Small intestine (tissue), 7 donors: Measurements from ENCODE around the gene IFRD1. TPM values are rescaled to one million over a fixed set of nuclear protein-coding genes. Genes with fewer than 3 reads are reported as not detected.
A peak's percentile ranks its signal among the peaks of the same experiment; 100 is the strongest.

Source experiments
- DNase-seq, 2 donors: peaks; one replicate each; pipeline versions ENCODE4 v3.0.0 to v3.0.0-alpha.2; 2013
- FAIRE-seq: peaks from 2 replicates; lab custom pipeline; 2012; peaks lifted over from hg19 to GRCh38; lab: Jason Lieb, UNC
- H3K27ac ChIP-seq, 3 donors: one replicate each; pipeline ENCODE4 v1.5.1; 2013; ENCODE audit warnings: low read length in 2 of 3, mild to moderate bottlenecking in 2 of 3, control low read depth in 1 of 3, inconsistent platforms in 1 of 3, low read depth in 1 of 3, moderate library complexity in 1 of 3
- H3K27me3 ChIP-seq, 3 donors: one replicate each; pipeline ENCODE4 v1.6.1; 2013; ENCODE audit warnings: low read length in 3 of 3, inconsistent platforms in 1 of 3; ENCODE audit not compliant: control insufficient read depth in 3 of 3, insufficient read depth in 3 of 3
- H3K36me3 ChIP-seq, 3 donors: one replicate each; pipeline ENCODE4 v1.6.1; 2013; ENCODE audit warnings: low read length in 3 of 3, inconsistent platforms in 1 of 3, low read depth in 1 of 3, mild to moderate bottlenecking in 1 of 3, moderate library complexity in 1 of 3; ENCODE audit not compliant: control insufficient read depth in 3 of 3, insufficient read depth in 2 of 3
- H3K4me1 ChIP-seq, 3 donors: one replicate each; pipeline ENCODE4 v1.6.1; 2013; ENCODE audit warnings: low read length in 2 of 3, inconsistent platforms in 1 of 3, low read depth in 1 of 3, mild to moderate bottlenecking in 1 of 3, moderate library complexity in 1 of 3; ENCODE audit not compliant: control insufficient read depth in 3 of 3, insufficient read depth in 2 of 3
- H3K4me3 ChIP-seq, 3 donors: one replicate each; pipeline ENCODE4 v1.5.1; 2013; ENCODE audit warnings: low read length in 3 of 3, control low read depth in 1 of 3, inconsistent platforms in 1 of 3, low read depth in 1 of 3, mild to moderate bottlenecking in 1 of 3, moderate library complexity in 1 of 3
- H3K9me3 ChIP-seq, 2 donors: one replicate each; pipeline ENCODE4 v1.6.1; 2013; ENCODE audit warnings: low read depth in 1 of 2, low read length in 1 of 2; ENCODE audit not compliant: control insufficient read depth in 2 of 2, insufficient read depth in 1 of 2
- WGBS, 3 donors: extraction: QIAGEN DNeasy Blood & Tissue Kit; methylation state at CpG; one replicate each; pipeline ENCODE4 v1.1.7; 2013; 5-methylcytosine and 5-hydroxymethylcytosine counted together
- polyA plus RNA-seq, 4 donors: library from polyadenylated mRNA; stranded (reverse) in 3 of 4; unstranded in 1 of 4; fragments of 200-250 nt in 3 of 4; fragments of 120-200 nt in 1 of 4; gene quantifications; one replicate each; pipeline versions ENCODE4 v1.2.1 to v1.2.3, GENCODE V29; 2013
- donor health status: healthy with polysubstance abuse.
- donor health status: control.
- donor health status: control.
- donor health status: Bipolar disorder and iron deficiency.
- donor health status: healthy.

IFRD1 gene
- polyA plus RNA-seq, 4 donors, result 41.9 to 58.4 (median 46.0) TPM

- H3K36me3 ChIP-seq, result peaks cover 5 to 17% (median 17%) of the 10 kb centered on the region in 3 donors
- no peaks in the 10 kb centered on the region for H3K27me3 ChIP-seq
- no peak overlapping the region for H3K4me3 ChIP-seq
- no peak overlapping the region for H3K27ac ChIP-seq
- H3K4me1 ChIP-seq, result no peaks in the 10 kb centered on the region
- no peak for DNase-seq
- no peak for FAIRE-seq
- no peaks in the 10 kb centered on the region for H3K9me3 ChIP-seq
- WGBS, 3 donors, result 86 to 97% (median 89%) methylated on average over 1 of the region's 1 CpG
Measured at GRCh38 chr7:112459645-112460044, 9.4 kb downstream of the IFRD1 start.

GRCh38 chr7:112462236-112462635 lies 12.0 kb downstream of the IFRD1 start:
- no peaks in the 10 kb centered on the region for H3K27me3 ChIP-seq
- no peak overlapping the region for H3K4me3 ChIP-seq
- H3K36me3 ChIP-seq, result peaks cover 5 to 21% (median 21%) of the 10 kb centered on the region in 3 donors
- peak; percentile 86 to 90 for DNase-seq
- H3K9me3 ChIP-seq, result no peaks in the 10 kb centered on the region
- no peaks in the 10 kb centered on the region for H3K4me1 ChIP-seq
- no peak for FAIRE-seq
- no peak overlapping the region for H3K27ac ChIP-seq

- H3K4me3 ChIP-seq, result no peak overlapping the region
- FAIRE-seq, result no peak
- H3K4me1 ChIP-seq, result no peaks in the 10 kb centered on the region
- no peak for DNase-seq
- H3K9me3 ChIP-seq, result no peaks in the 10 kb centered on the region
- WGBS, 3 donors, result 72 to 97% (median 91%) methylated on average over 4 of the region's 4 CpGs
- H3K27ac ChIP-seq, result no peak overlapping the region
- no peaks in the 10 kb centered on the region for H3K27me3 ChIP-seq
- H3K36me3 ChIP-seq, result peaks cover 11 to 28% (median 16%) of the 10 kb centered on the region in 3 donors
Measured at GRCh38 chr7:112467867-112468266, 17.6 kb downstream of the IFRD1 start.

GRCh38 chr7:112470194-112470593 lies 19.9 kb downstream of the IFRD1 start:
- H3K4me1 ChIP-seq, result no peaks in the 10 kb centered on the region
- 79 to 97% (median 82%) methylated on average over 4 of the region's 4 CpGs for WGBS, 3 donors
- H3K27me3 ChIP-seq, result no peaks in the 10 kb centered on the region
- no peak overlapping the region for H3K27ac ChIP-seq
- DNase-seq, result no peak
- peaks cover 11 to 29% (median 15%) of the 10 kb centered on the region in 3 donors for H3K36me3 ChIP-seq
- FAIRE-seq, result no peak
- H3K9me3 ChIP-seq, result no peaks in the 10 kb centered on the region
- no peak overlapping the region for H3K4me3 ChIP-seq

- Histone ChIP-seq H3K27me3 (no peaks in the 10 kb centered on the region), H3K4me3 (no peak overlapping the region), H3K9me3 (no peaks in the 10 kb centered on the region), H3K36me3 (peaks cover 9 to 11% (median 11%) of the 10 kb centered on the region in 3 donors), H3K4me1 (no peaks in the 10 kb centered on the region), H3K27ac (no peak overlapping the region)
- DNase-seq, result no peak
- WGBS, 3 donors, result 82 to 95% (median 92%) methylated on average over 8 of the region's 8 CpGs
- FAIRE-seq, result no peak
Measured at GRCh38 chr7:112476390-112477052, 26.3 kb downstream of the IFRD1 start.

GRCh38 chr7:112481121-112481736 lies 31.0 kb downstream of the IFRD1 start:
- FAIRE-seq (no peak), DNase-seq (peak in 1 of 2 donors; percentile 31)
- no peak overlapping the region for H3K4me3 ChIP-seq
- 55 to 65% (median 61%) methylated on average over 2 of the region's 2 CpGs for WGBS, 3 donors
- H3K27me3 ChIP-seq, result no peaks in the 10 kb centered on the region
- no peaks in the 10 kb centered on the region for H3K4me1 ChIP-seq
- H3K9me3 ChIP-seq, result no peaks in the 10 kb centered on the region
- no peak overlapping the region for H3K27ac ChIP-seq
- H3K36me3 ChIP-seq, result peaks cover 2 to 6% (median 5%) of the 10 kb centered on the region in 3 donors

GRCh38 chr7:112481833-112482670 lies 31.8 kb downstream of the IFRD1 start:
- H3K36me3 ChIP-seq, result peaks cover 0 to 3% (median 2%) of the 10 kb centered on the region in 3 donors
- no peak overlapping the region for H3K4me3 ChIP-seq
- no peaks in the 10 kb centered on the region for H3K9me3 ChIP-seq
- DNase-seq, result no peak
- H3K27ac ChIP-seq, result no peak overlapping the region
- no peak for FAIRE-seq
- no peaks in the 10 kb centered on the region for H3K27me3 ChIP-seq
- no peaks in the 10 kb centered on the region for H3K4me1 ChIP-seq
- 60 to 70% (median 69%) methylated on average over 3 of the region's 3 CpGs for WGBS, 3 donors

- Histone ChIP-seq H3K36me3 (peaks cover 0 to 2% (median 0%) of the 10 kb centered on the region in 3 donors), H3K9me3 (no peaks in the 10 kb centered on the region), H3K4me1 (no peaks in the 10 kb centered on the region), H3K4me3 (no peak overlapping the region), H3K27me3 (no peaks in the 10 kb centered on the region), H3K27ac (peak overlapping the region in 1 of 3 donors; percentile 46)
- no peak for DNase-seq
- FAIRE-seq, result no peak
- WGBS, 3 donors, result 53 to 89% (median 80%) methylated on average over 4 of the region's 4 CpGs
Measured at GRCh38 chr7:112484671-112485167, 34.5 kb downstream of the IFRD1 start.
